ENCODE data around the gene PLA2G4F.

- no peak for TF ChIP-seq CTCF (IDR thresholded peaks at IDR 0.05)
- no peak for TF ChIP-seq POLR2A (IDR thresholded peaks at IDR 0.05)
These were observed 945 bp upstream of the PLA2G4F start for GRCh38 chr15:42157381-42157780.
